ENCODE results near the gene SYDE2.
"Not testable (repeated sequence)": the region's sequence is repeated elsewhere in the genome, so short reads cannot be mapped to it uniquely, and the experiment has no call there.

The SYDE2 gene

DNA sequence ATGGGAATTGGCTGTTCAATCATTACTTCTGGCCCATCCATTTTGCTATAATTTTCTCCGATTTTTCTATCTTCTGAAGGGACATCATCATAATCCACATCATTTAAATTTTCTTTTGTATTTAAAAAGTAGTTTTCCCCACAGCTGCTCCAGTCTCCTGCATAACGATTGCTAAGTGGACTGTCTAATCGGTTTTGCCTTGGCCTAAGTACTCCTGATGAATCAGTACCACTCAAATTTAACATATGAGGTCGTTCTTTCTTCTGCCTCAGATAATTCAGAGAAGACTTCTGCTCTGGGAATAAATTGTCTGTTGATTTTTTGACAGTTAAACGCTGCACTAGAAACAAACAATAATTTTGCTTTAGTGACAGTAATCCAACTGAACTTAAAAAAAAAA is 41.9 kb downstream of the SYDE2 start:
- DNase-seq = no peak

- no peak for DNase-seq
Measured at GRCh38 chr1:85157436-85157835, 43.4 kb downstream of the SYDE2 start.

- DNase-seq = no peak
Measured at GRCh38 chr1:85153149-85153891, 47.5 kb downstream of the SYDE2 start.

GRCh38 chr1:85151446-85151845 is 49.4 kb downstream of the SYDE2 start:
- no peak for DNase-seq

GRCh38 chr1:85149805-85150204 is 51.0 kb downstream of the SYDE2 start:
- DNase-seq = no peak

- no peak for DNase-seq
Measured at GRCh38 chr1:85148524-85149250, 52.1 kb downstream of the SYDE2 start.

DNA sequence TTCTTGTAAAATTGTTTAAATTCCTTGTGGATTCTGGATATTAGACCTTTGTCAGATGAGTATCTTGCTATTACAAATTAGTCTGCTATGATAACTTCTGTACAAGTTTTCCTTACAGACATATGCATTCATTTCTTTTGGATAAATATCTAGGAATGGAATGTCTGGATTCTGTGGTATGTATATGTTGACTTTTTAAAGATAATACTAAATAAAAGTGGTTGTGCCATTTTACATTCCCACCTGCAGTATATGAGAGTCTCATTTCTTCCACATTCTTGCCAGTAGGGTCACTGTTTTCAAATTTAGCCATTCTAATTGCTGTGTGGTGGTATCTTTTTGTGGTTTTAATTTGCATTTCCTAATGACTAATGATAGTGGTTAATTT is 53.9 kb downstream of the SYDE2 start:
- DNase-seq = no peak

- not testable (repeated sequence) for DNase-seq
Measured at GRCh38 chr1:85146298-85146971, 54.4 kb downstream of the SYDE2 start.

DNA sequence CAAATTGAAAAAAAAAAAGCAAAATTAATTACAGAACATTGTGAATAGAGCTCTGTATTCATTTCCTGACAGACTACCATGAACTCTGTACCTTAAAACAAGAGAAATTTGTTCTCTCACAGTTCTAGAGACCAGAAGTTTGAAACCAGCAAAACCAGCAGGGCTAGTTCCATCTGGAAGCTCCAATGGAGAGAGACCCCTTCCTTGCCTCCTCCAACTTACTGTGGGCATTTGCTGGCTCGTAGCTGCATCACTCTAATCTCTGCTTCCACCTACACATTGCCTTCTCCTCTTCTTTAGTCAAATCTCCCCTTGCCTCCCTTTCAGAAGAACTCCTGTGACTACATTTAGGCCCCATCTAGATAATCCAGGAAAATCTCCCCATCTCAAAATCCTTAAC is 56.5 kb downstream of the SYDE2 start:
- no peak for DNase-seq

DNA sequence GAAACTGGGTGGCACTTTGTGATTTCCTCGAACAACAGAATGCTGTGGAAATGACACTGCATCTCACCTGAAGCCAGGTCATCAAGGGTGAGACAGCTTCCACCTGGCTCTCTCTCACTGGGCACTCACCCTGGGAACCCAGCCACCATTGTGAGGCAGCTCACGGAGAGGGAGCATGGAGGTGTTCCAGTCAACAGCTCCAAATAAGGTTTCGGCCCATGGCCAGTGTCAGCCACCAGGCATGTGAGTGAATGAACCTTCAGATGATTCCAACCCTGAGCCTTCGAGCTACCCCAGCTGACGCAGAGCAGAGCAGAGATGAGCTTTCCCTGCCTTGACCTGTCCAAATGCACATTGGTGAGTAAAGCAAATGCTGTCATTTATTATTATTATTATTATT is 58.1 kb downstream of the SYDE2 start:
- DNase-seq = no peak

GRCh38 chr1:85138439-85138838 is 62.4 kb downstream of the SYDE2 start:
- DNase-seq = not testable (repeated sequence)

- no peak for DNase-seq
Measured at GRCh38 chr1:85137660-85138059, 63.2 kb downstream of the SYDE2 start.

DNA sequence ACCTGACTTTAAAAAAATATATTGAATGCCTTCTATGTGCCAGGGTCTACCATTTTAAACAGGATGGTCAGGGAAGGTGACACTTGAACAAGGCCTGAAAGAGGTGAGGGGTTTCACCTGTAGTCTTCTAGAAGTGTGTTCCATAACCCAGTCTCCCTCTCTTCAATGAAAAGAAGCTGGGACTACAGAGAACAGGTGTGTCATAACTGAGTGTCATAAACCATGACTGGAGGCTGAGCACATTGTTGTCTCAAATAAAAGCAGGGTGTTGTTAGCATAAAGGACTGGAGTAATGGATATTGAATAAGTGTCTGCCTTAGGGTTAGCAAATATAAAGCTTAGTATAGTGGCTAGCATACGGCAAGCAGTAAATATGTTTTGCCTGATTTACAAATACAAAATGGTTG is 65.4 kb downstream of the SYDE2 start:
- peak in 1 of 2 experiments; percentile 36 for DNase-seq

GRCh38 chr1:85134583-85135391 is 66.0 kb downstream of the SYDE2 start:
- peak; percentile 67 to 70 for DNase-seq

DNA sequence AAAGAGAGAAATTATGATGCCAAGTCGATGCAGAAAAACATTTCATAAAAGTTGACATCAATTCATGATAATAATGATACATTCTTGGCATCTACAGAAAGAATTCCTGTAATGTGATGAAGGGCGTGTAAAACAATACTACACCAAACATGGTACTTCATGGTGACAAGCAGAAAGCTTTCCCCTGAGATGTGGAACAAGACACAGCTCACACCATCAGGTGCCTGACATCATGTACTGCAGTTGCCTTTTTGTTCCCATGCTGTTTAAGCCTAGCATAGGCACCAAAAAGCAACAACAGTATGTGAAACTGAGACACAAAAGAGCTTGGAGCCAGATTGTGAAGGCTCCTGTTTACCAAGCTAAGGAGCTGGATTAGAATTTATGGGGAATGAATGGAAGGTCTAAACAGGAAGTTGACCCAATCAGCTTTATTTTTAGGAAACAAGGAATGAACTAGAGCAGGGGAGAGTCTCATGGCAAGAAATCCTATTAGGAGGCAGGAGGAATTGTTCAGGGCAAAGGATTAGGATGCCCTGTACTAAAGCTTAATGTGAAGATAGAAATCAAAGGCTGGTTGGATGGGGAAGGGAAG is 67.2 kb downstream of the SYDE2 start:
- DNase-seq = no peak

GRCh38 chr1:85132078-85132720 is 68.6 kb downstream of the SYDE2 start:
- no peak for DNase-seq

DNA sequence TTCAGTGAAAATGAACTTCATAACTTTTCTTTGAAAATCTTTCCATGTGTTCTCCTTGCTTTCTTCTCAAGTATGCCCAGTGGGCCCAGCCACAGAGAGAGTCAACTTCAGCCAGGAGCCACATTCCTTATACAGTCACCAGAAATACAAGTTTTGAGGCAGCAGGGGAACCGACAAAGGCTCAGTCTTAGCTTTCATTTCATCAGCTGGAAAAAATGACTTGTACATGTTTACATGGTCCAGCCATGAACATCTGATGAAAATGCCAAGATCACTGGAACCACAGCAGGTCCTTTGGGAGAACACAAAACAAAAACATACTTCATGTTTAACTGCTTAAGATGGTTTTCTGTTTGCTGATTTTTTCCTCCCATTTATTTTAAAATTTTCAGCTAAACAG is 72.5 kb downstream of the SYDE2 start:
- DNase-seq = no peak

- DNase-seq = no peak
Measured at GRCh38 chr1:85125891-85126290, 74.9 kb downstream of the SYDE2 start.

GRCh38 chr1:85124091-85124490 is 76.7 kb downstream of the SYDE2 start:
- DNase-seq = no peak

DNA sequence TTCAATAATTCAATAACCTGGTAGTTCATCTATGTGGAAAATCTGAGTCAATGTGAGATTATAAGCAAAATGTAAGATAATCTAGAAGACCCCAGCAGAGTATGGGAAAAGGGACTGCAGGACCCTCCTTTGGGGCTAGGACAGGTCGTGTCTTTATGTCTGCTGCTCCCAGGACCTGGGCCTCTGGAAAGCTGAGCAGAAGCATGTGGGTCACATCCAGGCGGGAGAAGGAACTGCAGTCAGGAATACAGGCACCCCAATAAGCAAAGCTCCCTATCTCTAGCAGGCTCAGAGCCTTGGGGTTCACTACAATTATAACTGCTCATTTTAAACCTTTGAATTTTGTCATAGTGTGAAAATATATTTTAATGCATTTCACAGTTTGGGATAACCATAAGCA is 78.6 kb downstream of the SYDE2 start:
- no peak for DNase-seq

- no peak for DNase-seq
Measured at GRCh38 chr1:85121744-85122143, 79.1 kb downstream of the SYDE2 start.

- DNase-seq = no peak
Measured at GRCh38 chr1:85118751-85119150, 82.1 kb downstream of the SYDE2 start.
